ENCODE results near the gene OR7D4.

- peak; percentile 57 for TF ChIP-seq CTCF (IDR thresholded peaks at IDR 0.05)
- TF ChIP-seq USF2 (CRISPR knock-in tag; IDR thresholded peaks at IDR 0.05), result no peak
- TF ChIP-seq, protein P1, sequence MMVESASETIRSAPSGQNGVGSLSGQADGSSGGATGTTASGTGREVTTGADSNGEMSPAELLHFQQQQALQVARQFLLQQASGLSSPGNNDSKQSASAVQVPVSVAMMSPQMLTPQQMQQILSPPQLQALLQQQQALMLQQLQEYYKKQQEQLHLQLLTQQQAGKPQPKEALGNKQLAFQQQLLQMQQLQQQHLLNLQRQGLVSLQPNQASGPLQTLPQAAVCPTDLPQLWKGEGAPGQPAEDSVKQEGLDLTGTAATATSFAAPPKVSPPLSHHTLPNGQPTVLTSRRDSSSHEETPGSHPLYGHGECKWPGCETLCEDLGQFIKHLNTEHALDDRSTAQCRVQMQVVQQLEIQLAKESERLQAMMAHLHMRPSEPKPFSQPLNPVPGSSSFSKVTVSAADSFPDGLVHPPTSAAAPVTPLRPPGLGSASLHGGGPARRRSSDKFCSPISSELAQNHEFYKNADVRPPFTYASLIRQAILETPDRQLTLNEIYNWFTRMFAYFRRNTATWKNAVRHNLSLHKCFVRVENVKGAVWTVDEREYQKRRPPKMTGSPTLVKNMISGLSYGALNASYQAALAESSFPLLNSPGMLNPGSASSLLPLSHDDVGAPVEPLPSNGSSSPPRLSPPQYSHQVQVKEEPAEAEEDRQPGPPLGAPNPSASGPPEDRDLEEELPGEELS (CRISPR knock-in tag; IDR thresholded peaks at IDR 0.05), result no peak
- no peak for TF ChIP-seq CREM (CRISPR knock-in tag; IDR thresholded peaks at IDR 0.05)
- TF ChIP-seq, protein P2, sequence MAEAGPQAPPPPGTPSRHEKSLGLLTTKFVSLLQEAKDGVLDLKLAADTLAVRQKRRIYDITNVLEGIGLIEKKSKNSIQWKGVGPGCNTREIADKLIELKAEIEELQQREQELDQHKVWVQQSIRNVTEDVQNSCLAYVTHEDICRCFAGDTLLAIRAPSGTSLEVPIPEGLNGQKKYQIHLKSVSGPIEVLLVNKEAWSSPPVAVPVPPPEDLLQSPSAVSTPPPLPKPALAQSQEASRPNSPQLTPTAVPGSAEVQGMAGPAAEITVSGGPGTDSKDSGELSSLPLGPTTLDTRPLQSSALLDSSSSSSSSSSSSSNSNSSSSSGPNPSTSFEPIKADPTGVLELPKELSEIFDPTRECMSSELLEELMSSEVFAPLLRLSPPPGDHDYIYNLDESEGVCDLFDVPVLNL (CRISPR knock-in tag; IDR thresholded peaks at IDR 0.05; ENCODE audit: borderline replicate concordance, low read depth), result no peak
- TF ChIP-seq, protein P3, sequence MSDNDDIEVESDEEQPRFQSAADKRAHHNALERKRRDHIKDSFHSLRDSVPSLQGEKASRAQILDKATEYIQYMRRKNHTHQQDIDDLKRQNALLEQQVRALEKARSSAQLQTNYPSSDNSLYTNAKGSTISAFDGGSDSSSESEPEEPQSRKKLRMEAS (CRISPR knock-in tag; IDR thresholded peaks at IDR 0.05), result no peak
- TF ChIP-seq TEAD4 (CRISPR knock-in tag; IDR thresholded peaks at IDR 0.05), result no peak
- TF ChIP-seq, protein P4, sequence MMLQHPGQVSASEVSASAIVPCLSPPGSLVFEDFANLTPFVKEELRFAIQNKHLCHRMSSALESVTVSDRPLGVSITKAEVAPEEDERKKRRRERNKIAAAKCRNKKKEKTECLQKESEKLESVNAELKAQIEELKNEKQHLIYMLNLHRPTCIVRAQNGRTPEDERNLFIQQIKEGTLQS (CRISPR knock-in tag; conservative IDR thresholded peaks at IDR 0.05), result no peak
- no peak for TF ChIP-seq MLX (CRISPR knock-in tag; IDR thresholded peaks at IDR 0.05)
- TF ChIP-seq, protein P5, sequence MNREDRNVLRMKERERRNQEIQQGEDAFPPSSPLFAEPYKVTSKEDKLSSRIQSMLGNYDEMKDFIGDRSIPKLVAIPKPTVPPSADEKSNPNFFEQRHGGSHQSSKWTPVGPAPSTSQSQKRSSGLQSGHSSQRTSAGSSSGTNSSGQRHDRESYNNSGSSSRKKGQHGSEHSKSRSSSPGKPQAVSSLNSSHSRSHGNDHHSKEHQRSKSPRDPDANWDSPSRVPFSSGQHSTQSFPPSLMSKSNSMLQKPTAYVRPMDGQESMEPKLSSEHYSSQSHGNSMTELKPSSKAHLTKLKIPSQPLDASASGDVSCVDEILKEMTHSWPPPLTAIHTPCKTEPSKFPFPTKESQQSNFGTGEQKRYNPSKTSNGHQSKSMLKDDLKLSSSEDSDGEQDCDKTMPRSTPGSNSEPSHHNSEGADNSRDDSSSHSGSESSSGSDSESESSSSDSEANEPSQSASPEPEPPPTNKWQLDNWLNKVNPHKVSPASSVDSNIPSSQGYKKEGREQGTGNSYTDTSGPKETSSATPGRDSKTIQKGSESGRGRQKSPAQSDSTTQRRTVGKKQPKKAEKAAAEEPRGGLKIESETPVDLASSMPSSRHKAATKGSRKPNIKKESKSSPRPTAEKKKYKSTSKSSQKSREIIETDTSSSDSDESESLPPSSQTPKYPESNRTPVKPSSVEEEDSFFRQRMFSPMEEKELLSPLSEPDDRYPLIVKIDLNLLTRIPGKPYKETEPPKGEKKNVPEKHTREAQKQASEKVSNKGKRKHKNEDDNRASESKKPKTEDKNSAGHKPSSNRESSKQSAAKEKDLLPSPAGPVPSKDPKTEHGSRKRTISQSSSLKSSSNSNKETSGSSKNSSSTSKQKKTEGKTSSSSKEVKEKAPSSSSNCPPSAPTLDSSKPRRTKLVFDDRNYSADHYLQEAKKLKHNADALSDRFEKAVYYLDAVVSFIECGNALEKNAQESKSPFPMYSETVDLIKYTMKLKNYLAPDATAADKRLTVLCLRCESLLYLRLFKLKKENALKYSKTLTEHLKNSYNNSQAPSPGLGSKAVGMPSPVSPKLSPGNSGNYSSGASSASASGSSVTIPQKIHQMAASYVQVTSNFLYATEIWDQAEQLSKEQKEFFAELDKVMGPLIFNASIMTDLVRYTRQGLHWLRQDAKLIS (CRISPR knock-in tag; IDR thresholded peaks at IDR 0.05; ENCODE audit: borderline replicate concordance), result no peak
- TF ChIP-seq, protein P6, sequence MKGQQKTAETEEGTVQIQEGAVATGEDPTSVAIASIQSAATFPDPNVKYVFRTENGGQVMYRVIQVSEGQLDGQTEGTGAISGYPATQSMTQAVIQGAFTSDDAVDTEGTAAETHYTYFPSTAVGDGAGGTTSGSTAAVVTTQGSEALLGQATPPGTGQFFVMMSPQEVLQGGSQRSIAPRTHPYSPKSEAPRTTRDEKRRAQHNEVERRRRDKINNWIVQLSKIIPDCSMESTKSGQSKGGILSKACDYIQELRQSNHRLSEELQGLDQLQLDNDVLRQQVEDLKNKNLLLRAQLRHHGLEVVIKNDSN (CRISPR knock-in tag; IDR thresholded peaks at IDR 0.05), result no peak
- no peak for TF ChIP-seq TP53 (CRISPR knock-in tag; IDR thresholded peaks at IDR 0.05)
- TF ChIP-seq GTF2I (CRISPR knock-in tag; conservative IDR thresholded peaks at IDR 0.05), result no peak
Measured at GRCh38 chr19:9205501-9206113, 13.8 kb downstream of the OR7D4 start.

All from WTC11 (cell line).